PC-9 (cell line): ENCODE results near the gene RNF6. TPM values are rescaled to one million over a fixed set of nuclear protein-coding genes. Genes with fewer than 3 reads are reported as not detected.

Experiments used
- BruUV-seq: library from RNA; stranded (reverse); fragments of 400-500 nt; replicated peaks from 2 replicates; lab custom pipeline; 2021; lab: Mats Ljungman, UMichigan
- CTCF ChIA-PET: fragments of 300-600 bp; sonication (Branson Sonifier 250); formaldehyde crosslinking; loops from one replicate; lab custom pipeline; 2022; ENCODE audit warnings: antibody characterized with exemption; lab: Charles Lee
- POLR2A ChIA-PET: fragments of 300-600 bp; sonication (Branson Sonifier 250); formaldehyde crosslinking; loops from one replicate; lab custom pipeline; 2022; ENCODE audit warnings: antibody characterized with exemption; ENCODE audit not compliant: unreplicated experiment; lab: Charles Lee
- DNase-seq, 2 experiments: peaks; one replicate each; pipeline versions ENCODE4 v3.0.0 to v3.0.0-alpha.2; 2015 to 2022; ENCODE audit warnings: mixed read lengths in 1 of 2
- H2AFZ ChIP-seq: fragments of 200-600 bp; sonication (generic); 2 replicates; pipeline ENCODE4 v1.8.1; 2017; ENCODE audit warnings: antibody characterized with exemption
- H3F3A ChIP-seq: fragments of 200-600 bp; sonication (generic); 2 replicates; pipeline ENCODE4 v1.8.1; 2017; ENCODE audit warnings: antibody characterized with exemption, mild to moderate bottlenecking, low read depth; ENCODE audit not compliant: insufficient read depth
- H3K27ac ChIP-seq: fragments of 200-600 bp; sonication (generic); 2 replicates; pipeline ENCODE4 v1.6.1; 2016; ENCODE audit warnings: mixed run types
- H3K27me3 ChIP-seq: fragments of 200-600 bp; sonication (generic); 2 replicates; pipeline ENCODE4 v1.6.1; 2016; ENCODE audit warnings: low read depth, mixed run types; ENCODE audit not compliant: insufficient read depth
- H3K36me3 ChIP-seq: fragments of 200-600 bp; sonication (generic); 2 replicates; pipeline ENCODE4 v1.6.1; 2016; ENCODE audit warnings: low read depth, mixed run types
- H3K4me1 ChIP-seq: fragments of 200-600 bp; sonication (generic); replicated peaks from 2 replicates; pipeline ENCODE4 v1.6.1; 2016; ENCODE audit warnings: mixed run types; ENCODE audit not compliant: insufficient read depth
- H3K4me2 ChIP-seq: fragments of 200-600 bp; sonication (generic); 2 replicates; pipeline ENCODE4 v1.6.1; 2017; ENCODE audit warnings: mixed run types
- H3K4me3 ChIP-seq: fragments of 200-600 bp; sonication (generic); 2 replicates; pipeline ENCODE4 v1.6.1; 2016; ENCODE audit warnings: mixed run types
- H3K79me2 ChIP-seq: fragments of 200-600 bp; sonication (generic); 2 replicates; pipeline ENCODE4 v1.6.1; 2017; ENCODE audit warnings: low read depth, mixed run types
- H3K9me2 ChIP-seq: fragments of 200-600 bp; sonication (generic); 2 replicates; pipeline ENCODE4 v1.8.1; 2017; ENCODE audit warnings: mild to moderate bottlenecking; ENCODE audit not compliant: insufficient read depth
- H3K9me3 ChIP-seq: fragments of 200-600 bp; sonication (generic); 2 replicates; pipeline ENCODE4 v1.8.1; 2016; ENCODE audit warnings: low read depth; ENCODE audit not compliant: insufficient read depth
- H4K20me1 ChIP-seq: fragments of 200-600 bp; sonication (generic); 2 replicates; pipeline ENCODE4 v1.8.1; 2017; ENCODE audit not compliant: insufficient read depth
- CTCF ChIP-seq: fragments of 200-600 bp; sonication (generic); conservative IDR thresholded peaks from 2 replicates; pipeline ENCODE4 v1.6.1; 2017; ENCODE audit warnings: mixed run types, antibody characterized with exemption, mild to moderate bottlenecking, moderate library complexity
- EZH2 ChIP-seq: fragments of 200-600 bp; sonication (generic); IDR thresholded peaks from 2 replicates; pipeline ENCODE4 v1.8.0; 2017; ENCODE audit warnings: antibody characterized with exemption, low read depth
- intact Hi-C: fragments of 100-400 bp; cut with micrococcal nuclease; formaldehyde crosslinking; loops from one replicate; pipeline ENCODE4 v1.10.0; 2022; ENCODE audit not compliant: unreplicated experiment
- total RNA-seq: library from RNA; stranded (reverse); gene quantifications from 2 replicates; pipeline ENCODE4 v1.2.3, GENCODE V29; 2021

Gene RNF6
- total RNA-seq, 1 experiment from 2014 or later, result 30.3 TPM

- Histone ChIP-seq H3K4me3 (no peak overlapping the region), H3K27me3 (no peaks in the 10 kb centered on the region), H3F3A (no peaks in the 10 kb centered on the region), H4K20me1 (no peaks in the 10 kb centered on the region), H2AFZ (no peak overlapping the region), H3K9me2 (no peaks in the 10 kb centered on the region), H3K4me1 (no peaks in the 10 kb centered on the region), H3K4me2 (no peak overlapping the region), H3K36me3 (no peaks in the 10 kb centered on the region), H3K27ac (no peak overlapping the region), H3K79me2 (no peaks in the 10 kb centered on the region), H3K9me3 (no peaks in the 10 kb centered on the region)
- CTCF ChIA-PET, result interaction anchor here (0.7 kb wide), 1 partner anchor 298 kb away, joined by 3 read pairs; no protein-coding TSS in a partner anchor
- TF ChIP-seq EZH2 (no peak), CTCF (no peak)
- DNase-seq, result no peak
- BruUV-seq, result no TSS peak
- POLR2A ChIA-PET, result no interaction called here
- intact Hi-C loops, result no loop called here
Observed at GRCh38 chr13:26197298-26197697, 24.8 kb downstream of the RNF6 start.

- Histone ChIP-seq H3K27ac (no peak overlapping the region), H4K20me1 (no peaks in the 10 kb centered on the region), H3K4me2 (peak overlapping the region; percentile 93), H3K9me2 (no peaks in the 10 kb centered on the region), H3K4me3 (peak overlapping the region; percentile 77), H3K36me3 (no peaks in the 10 kb centered on the region), H3F3A (no peaks in the 10 kb centered on the region), H3K27me3 (no peaks in the 10 kb centered on the region), H3K4me1 (no peaks in the 10 kb centered on the region), H3K79me2 (no peaks in the 10 kb centered on the region), H3K9me3 (no peaks in the 10 kb centered on the region), H2AFZ (peak overlapping the region; percentile 98)
- ChIA-PET POLR2A (no interaction called here), CTCF (interaction anchor here (0.7 to 4.0 kb wide), 3 partner anchors 35 to 308 kb away, joined by 4 to 33 read pairs (median 6); partner anchors contain the start of gene RNF6)
- TSS peak; percentile 72 for BruUV-seq
- DNase-seq, result peak in 1 of 2 experiments; percentile 4
- intact Hi-C loops, result loop anchor here (1.0 to 5.0 kb wide), 5 partner anchors 68 to 744 kb away; partner anchors contain the start of genes CDK8 and WASF3
- TF ChIP-seq CTCF (no peak), EZH2 (no peak)
Observed at GRCh38 chr13:26186995-26187394, 35.1 kb downstream of the RNF6 start.

- Histone ChIP-seq H3K9me3 (no peaks in the 10 kb centered on the region), H4K20me1 (no peaks in the 10 kb centered on the region), H3K79me2 (no peaks in the 10 kb centered on the region), H3K27ac (no peak overlapping the region), H3K27me3 (peaks cover 5% of the 10 kb centered on the region; the same call in 1 of the 2 replicates), H3K9me2 (no peaks in the 10 kb centered on the region), H3K4me1 (no peaks in the 10 kb centered on the region), H3K4me3 (peak overlapping the region; percentile 77), H3K4me2 (peak overlapping the region; percentile 93), H3F3A (no peaks in the 10 kb centered on the region), H2AFZ (peak overlapping the region; percentile 98), H3K36me3 (no peaks in the 10 kb centered on the region)
- intact Hi-C loops, result loop anchor here (1.0 to 5.0 kb wide), 5 partner anchors 69 to 745 kb away; partner anchors contain the start of genes CDK8 and WASF3
- ChIA-PET POLR2A (interaction anchor here (0.7 kb wide), 1 partner anchor 36 kb away, joined by 3 read pairs; the partner anchor contains the start of gene RNF6), CTCF (interaction anchor here (0.5 to 4.0 kb wide), 6 partner anchors 36 to 689 kb away, joined by 3 to 33 read pairs (median 8); partner anchors contain the start of gene RNF6)
- BruUV-seq, result no TSS peak
- TF ChIP-seq EZH2 (no peak), CTCF (peak; percentile 63)
- DNase-seq, result peak; percentile 82 to 87
Observed at GRCh38 chr13:26186118-26186870, 35.8 kb downstream of the RNF6 start.
